NOMO-1 treated with DMSO at 0.1 percent for 48 hours (cell line): ENCODE results near the gene CCDC7.
"Not testable (repeated sequence)": the region's sequence is repeated elsewhere in the genome, so short reads cannot be mapped to it uniquely, and the experiment has no call there.

Experiments
- DNase-seq: peaks from one replicate; lab custom pipeline; 2025; ENCODE audit not compliant: unreplicated experiment; lab: John Stamatoyannopoulos, UW

CCDC7 gene

GRCh38 chr10:32687546-32687945 is 241.6 kb downstream of the CCDC7 start:
- DNase-seq: no peak

DNA sequence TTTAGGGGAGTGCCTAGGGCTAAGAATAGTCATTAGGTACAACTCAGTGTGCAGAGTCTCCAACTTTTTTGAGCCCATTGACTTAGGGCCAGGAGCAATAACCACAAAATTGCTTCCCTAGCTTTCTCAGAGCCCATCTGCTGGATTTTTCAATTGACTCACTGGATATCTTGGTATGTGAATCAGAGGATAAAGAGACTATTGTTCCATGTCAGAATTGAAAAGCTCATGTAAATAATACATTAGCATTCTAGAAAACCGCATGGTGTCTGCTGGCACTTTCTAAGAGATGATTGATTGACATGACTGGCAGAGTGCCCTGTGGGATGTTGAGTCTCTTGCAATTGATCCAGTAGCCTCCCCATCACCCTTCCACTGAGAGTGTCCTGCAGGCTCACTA is 246.2 kb downstream of the CCDC7 start:
- DNase-seq: no peak

- no peak for DNase-seq
These were observed 247.6 kb downstream of the CCDC7 start for GRCh38 chr10:32693441-32693979.

DNA sequence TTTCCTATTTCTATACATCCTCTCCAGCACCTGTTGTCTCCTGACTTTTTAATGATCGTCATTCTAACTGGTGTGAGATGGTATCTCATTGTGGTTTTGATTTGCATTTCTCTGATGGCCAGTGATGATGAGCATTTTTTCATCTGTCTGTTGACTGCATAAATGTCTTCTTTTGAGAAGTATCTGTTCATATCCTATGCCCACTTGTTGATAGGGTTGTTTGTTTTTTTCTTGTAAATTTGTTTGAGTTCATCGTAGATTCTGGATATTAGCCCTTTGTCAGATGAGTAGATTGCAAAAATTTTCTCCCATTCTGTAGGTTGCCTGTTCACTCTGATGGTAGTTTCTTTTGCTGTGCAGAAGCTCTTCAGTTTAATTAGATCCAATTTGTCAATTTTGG is 253.7 kb downstream of the CCDC7 start:
- not testable (repeated sequence) for DNase-seq

- no peak for DNase-seq
These were observed 267.6 kb downstream of the CCDC7 start for GRCh38 chr10:32713560-32713959.

DNA sequence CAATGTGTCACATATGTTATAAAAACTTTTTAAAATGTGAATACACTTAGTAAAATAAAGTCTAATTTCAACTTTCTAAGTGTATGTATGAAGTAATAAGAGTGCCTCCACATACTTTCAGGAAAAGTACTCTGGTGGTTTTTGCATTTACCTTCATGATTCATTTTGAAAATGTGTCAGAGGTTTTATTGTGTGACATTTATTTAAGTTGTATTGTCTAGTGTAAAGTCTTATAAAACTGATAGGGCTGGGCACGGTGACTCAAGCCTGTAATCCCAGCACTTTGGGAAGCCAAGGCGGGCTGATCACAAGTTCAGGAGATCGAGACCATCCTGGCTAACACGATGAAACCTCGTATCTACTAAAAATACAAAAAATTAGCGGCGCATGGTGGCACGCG is 285.6 kb downstream of the CCDC7 start:
- no peak for DNase-seq

- DNase-seq: no peak
These were observed 293.0 kb downstream of the CCDC7 start for GRCh38 chr10:32738958-32739357.

GRCh38 chr10:32744321-32744720 is 298.4 kb downstream of the CCDC7 start:
- no peak for DNase-seq

DNA sequence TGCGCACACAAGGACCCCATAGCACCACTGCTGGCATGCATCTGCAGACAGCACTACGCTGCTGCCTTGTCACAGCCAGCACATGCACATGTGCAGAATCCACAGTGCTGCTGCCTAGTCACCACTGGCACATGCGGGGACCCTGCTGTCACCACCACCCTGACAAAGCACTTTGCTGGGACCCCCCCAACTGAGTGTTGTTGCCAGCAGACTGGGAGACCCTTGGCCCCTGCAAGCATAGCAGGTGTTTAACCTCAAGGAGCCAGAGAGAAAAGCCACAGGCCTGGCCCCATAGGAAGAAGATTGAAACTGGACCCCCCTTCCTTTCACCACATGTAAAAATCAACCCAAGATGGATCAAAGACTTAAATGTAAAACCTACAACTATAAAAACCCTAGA is 300.9 kb downstream of the CCDC7 start:
- no peak for DNase-seq

GRCh38 chr10:32751582-32751981 is 305.6 kb downstream of the CCDC7 start:
- no peak for DNase-seq

GRCh38 chr10:32754900-32755299 is 309.0 kb downstream of the CCDC7 start:
- not testable (repeated sequence) for DNase-seq

GRCh38 chr10:32771217-32771616 is 325.3 kb downstream of the CCDC7 start:
- DNase-seq: no peak

DNA sequence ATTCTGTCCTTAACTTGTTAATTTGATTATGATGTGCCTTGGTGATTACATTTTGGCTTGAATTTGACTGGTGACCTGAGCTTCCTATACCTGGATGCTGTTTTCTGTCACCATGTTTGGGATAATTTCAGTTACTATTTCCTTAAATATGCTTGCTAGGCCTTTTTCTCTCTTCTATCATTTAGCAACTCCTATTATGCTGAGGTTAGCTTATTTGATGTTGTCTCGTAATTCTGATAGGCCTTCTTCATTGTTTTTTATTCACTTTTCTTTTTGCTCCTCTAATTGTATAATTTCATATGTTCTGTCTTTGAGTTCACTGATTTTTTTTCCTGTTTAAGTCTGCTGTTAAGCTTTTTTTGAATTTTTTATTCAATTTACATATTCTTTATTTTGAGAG is 327.2 kb downstream of the CCDC7 start:
- DNase-seq: no peak

- no peak for DNase-seq
These were observed 341.0 kb downstream of the CCDC7 start for GRCh38 chr10:32786968-32787367.

DNA sequence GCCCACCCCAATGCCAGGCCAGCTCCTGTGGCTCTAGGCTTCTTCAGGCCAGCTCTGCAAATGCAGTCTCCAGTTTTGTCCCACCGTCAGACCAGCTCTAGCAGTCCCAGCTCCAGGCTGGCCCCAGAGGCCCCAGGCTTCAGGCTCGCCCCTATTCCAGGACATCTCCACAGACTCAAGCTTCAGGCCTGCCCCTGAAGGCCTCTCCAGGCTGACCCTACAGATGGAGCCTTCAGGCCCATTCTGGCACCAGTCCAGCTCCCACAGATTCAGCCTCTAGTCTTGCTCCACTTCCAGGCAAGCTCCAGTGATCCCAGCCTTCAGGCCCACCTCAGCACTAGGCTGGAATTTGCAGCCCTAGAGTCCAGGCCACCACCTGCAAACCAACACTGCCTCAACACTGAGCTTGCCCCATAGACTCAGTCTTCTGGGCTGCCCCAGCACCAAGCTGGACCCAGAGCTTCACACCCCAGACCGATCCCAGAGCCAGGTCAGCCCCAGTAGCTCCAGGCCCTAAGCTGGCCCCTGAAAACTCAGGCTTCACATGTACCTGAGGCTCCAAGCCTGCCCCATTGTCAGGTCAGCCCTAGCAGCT is 341.8 kb downstream of the CCDC7 start:
- no peak for DNase-seq

DNA sequence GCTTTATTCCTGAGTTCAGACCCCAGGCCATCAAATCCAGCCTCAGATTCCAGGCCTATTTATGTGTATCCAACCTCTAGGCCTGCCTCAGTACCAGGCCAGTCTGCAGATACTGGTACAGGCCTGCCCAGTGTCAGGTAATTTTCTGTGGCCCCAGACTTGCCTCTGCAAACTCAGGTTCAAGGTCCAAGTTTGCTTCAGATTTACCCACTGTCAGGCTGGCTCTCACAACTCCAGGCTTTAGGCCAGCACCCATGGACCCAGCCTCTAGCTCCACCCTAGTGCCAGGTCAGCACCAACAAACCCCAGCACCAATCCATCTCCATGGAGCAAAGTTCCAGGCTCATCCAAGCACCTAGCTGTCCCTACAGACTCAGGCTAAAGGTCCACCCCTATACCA is 342.4 kb downstream of the CCDC7 start:
- no peak for DNase-seq

GRCh38 chr10:32790483-32790882 is 344.5 kb downstream of the CCDC7 start:
- no peak for DNase-seq

- no peak for DNase-seq
These were observed 347.1 kb downstream of the CCDC7 start for GRCh38 chr10:32793033-32793432.

- no peak for DNase-seq
These were observed 349.8 kb downstream of the CCDC7 start for GRCh38 chr10:32795598-32796183.

- not testable (repeated sequence) for DNase-seq
These were observed 351.5 kb downstream of the CCDC7 start for GRCh38 chr10:32797393-32797792.

DNA sequence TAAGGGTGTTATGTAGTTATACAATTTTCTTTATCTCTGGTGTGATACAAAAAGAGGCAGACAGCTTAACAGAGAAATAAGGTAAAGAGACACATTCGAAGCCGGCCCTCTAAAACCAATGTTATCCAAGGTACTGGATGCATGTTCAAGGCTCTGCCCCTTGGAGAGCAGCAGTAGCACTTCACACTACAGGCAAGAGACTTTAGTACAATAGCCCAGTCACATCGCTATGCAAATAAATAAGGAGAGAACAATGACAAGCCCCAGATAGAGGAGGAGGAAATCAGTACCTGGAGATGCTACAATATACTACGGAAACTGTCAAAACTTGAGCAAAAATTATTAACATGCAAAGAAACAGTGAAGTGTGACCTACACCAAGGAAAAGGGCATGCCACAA is 401.0 kb downstream of the CCDC7 start:
- no peak for DNase-seq

DNA sequence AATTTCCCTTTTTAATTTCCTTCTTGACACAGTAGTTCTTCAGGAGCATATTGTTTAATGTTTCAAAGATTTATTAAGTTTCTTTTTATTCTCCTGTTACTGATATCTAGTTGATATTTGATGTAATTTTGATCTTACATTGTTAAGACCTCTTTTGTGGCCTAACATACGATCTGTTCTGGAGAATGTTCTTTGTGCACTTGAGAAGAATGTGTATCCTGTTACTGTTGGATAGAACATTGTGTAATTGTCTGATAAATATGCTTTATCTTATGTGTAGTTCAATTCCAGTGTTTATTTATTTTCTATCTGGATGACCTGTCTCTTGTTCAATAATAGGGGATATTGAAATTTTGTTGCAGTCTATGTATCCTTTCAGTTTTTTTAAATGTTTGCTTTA is 405.4 kb downstream of the CCDC7 start:
- no peak for DNase-seq

- DNase-seq: no peak
These were observed 408.5 kb downstream of the CCDC7 start for GRCh38 chr10:32854435-32854834.
